HPDE6-E6E7 (cell line): ENCODE results near the gene GJA3.

ENCODE experiments used
- DNase-seq: peaks from one replicate; pipeline ENCODE4 v3.0.0; 2011; ENCODE audit warnings: missing footprints; ENCODE audit errors: extremely low spot score

Gene GJA3

GRCh38 chr13:20160306-20161274, at the start of gene GJA3:
Gene GJA3 (minus strand): TSS chr13:20161052. CDS start chr13:20143288, 17,764 bp downstream.
- no peak for DNase-seq

- DNase-seq: no peak
Observed at GRCh38 chr13:20209948-20210347, 49.1 kb upstream of the GJA3 start.

GRCh38 chr13:20206698-20207235, 45.9 kb upstream of the GJA3 start:
- no peak for DNase-seq

DNA sequence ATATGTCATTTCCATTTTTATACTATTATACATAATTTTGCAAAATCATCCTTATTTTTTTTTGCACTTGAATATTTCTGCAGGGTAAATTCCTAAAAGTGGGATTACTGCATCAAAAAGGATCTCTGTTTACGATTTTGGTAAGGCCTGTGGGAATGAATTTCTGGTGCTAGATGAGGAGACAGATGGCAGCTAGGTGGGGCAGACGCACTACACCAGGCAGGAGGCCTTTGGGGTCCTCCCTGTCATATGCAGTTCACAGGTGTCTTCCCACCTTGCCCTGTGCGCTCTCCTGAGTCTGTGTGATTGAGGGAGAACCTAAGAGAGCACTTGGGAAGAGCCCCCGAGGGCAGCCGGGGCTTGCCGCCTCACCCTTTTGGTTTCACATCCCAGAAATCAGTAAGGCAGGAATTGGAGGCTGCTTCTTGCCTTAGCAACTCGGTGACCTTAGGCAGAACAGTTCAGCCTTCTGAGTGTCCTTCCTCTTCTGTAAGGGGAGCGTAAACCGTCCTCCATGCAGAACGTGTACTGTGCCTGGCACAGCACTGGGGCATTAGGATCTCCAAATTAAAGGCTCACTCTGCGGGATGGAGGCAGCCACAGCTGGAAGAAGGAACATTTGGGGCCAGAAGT, 45.3 kb upstream of the GJA3 start:
- DNase-seq: no peak

GRCh38 chr13:20198781-20199180, 37.9 kb upstream of the GJA3 start:
- no peak for DNase-seq

DNA sequence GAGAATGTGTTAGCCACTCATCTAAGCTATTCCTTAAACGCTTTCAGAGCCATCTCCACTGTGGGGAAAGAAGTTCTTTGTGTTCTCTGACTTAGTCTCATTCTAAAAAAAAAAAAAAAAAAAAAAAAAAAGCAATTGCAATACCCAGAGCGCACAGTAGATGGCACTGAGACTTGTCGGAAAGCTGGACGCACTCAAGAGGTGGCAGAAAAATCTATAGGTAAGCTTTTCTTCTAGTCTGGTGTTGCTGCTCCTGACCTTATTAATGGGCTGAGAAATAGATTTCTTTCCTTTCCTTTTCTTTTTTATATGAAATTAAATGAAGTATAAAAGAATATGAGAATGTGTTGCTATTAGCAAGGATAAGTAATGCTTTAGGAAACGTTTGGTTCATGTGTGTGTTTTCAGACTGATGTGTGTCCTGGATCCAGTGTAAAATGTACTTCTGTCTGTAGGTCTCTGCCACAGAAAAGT, 36.5 kb upstream of the GJA3 start:
- no peak for DNase-seq

DNA sequence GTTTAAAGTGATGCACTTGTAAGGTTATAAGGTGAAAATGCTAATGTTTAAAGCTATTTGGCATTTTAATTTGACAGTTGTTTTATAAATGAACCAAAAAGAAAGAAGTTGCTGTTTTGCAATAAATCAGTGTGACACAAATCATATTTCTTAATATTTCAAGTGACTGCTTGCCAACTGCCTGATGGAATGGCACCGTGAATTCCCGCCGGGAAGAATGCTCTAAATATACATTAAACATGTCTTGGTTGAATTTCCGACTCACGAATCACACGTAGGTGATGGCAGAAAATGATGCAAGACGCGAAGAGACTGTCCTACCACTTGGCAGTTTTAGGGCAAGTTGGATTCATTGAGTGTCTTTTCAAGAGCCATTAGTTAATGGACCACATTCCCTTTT, 34.9 kb upstream of the GJA3 start:
- DNase-seq: no peak

DNA sequence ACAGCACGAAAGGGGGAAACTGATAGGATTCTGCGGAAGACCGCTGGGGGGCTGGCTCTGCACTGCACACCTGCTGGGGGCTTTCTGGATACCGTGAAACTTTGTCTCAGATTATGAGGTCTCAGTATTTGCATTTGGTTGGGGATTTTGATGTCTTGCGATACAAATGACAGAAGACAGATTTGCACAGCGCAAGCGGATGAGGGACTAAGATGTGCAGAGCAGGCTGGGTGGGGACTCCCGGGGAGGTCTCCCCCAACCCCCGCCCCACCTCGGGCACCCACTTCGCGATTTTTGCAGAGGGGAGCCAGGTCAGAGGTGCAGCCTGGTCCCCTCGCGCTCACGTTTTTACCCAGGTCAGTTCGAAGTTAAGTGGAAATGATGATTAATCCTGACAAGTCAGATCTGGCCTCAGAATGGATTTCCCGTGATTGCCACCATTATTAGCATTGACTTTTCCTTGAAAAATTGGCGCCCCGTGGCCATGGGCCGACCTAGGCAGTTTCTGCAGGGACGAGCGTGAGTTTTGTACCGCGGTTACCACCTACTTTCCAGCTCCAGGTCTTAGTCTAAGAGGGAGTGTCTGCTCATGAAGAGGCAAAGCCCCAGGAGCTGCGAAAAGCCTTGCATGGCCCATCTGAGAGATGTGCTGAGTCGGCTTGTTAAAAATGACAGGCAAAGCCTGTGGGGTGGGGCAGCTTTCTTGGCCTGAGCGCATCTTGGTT, 33.2 kb upstream of the GJA3 start:
- no peak for DNase-seq

GRCh38 chr13:20193162-20193906, 32.5 kb upstream of the GJA3 start:
- DNase-seq: no peak

GRCh38 chr13:20192836-20193161, 31.9 kb upstream of the GJA3 start, which contains the start of gene GJB2:
Gene GJB2 (minus strand): TSS chr13:20192938. CDS start chr13:20189581, 3,357 bp downstream.
- DNase-seq: no peak

DNA sequence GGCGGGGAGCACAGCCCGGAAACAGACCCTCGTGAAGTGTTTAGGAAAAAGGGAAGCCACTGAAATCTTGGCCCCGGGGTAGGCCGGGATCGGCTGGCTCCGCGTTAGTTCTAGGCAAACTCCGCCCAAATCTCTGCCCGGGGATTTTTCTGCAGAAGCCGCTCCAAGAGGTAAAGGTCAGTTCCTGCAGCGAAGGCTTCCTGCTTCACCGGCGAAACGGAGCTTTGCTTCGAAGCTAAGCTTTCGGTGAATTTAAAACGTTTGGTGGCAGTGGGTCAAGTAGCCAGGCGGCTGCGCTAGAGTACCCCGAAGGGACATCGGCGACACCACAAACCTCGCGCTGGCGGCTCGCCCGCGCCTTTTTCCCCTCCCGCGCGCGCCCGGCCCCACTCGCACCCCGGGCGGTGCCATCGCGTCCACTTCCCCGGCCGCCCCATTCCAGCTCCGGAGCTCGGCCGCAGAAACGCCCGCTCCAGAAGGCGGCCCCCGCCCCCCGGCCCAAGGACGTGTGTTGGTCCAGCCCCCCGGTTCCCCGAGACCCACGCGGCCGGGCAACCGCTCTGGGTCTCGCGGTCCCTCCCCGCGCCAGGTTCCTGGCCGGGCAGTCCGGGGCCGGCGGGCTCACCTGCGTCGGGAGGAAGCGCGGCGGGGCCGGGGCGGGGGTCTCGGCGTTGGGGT, 31.4 kb upstream of the GJA3 start:
- no peak for DNase-seq

DNA sequence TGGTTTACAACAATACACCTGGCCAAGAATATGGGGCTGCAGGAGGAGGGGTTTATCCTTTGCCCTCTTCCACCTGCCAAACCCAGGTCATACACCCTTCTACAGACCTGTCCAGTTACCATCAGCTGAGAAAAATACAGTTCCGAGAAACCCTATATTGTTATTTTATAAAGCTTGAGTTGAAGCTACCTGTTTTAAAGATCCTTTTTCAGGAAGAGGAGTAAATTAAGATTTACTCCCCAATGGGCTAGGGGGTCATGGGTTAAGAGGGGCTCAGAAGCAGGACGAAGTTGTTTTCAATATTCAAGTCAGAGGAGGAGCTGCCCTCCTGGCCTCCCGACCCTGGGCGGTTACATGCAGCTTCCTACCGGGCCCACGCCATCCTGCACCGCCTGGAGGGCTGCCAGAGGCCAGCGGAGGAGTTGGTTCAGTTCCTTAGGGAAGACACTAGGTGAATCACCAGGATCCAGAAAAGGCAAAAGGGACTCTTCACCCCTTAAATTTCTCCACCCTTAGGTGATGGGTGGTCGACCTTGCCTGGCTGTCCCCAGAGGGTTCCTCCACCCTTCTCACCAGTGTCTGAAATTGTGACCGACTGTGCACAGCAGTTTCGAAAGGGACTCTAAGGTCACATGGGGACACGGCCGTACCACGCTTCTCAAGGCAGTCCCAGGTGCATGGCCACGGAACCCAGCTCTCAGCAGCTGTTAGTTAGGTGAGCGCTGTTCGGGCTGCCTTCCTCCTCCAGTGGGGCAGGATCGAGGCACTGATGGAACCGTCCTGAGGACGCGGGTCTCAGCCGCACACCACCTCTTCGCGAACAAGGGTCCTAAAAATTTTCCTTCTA, 30.7 kb upstream of the GJA3 start:
- no peak for DNase-seq

DNA sequence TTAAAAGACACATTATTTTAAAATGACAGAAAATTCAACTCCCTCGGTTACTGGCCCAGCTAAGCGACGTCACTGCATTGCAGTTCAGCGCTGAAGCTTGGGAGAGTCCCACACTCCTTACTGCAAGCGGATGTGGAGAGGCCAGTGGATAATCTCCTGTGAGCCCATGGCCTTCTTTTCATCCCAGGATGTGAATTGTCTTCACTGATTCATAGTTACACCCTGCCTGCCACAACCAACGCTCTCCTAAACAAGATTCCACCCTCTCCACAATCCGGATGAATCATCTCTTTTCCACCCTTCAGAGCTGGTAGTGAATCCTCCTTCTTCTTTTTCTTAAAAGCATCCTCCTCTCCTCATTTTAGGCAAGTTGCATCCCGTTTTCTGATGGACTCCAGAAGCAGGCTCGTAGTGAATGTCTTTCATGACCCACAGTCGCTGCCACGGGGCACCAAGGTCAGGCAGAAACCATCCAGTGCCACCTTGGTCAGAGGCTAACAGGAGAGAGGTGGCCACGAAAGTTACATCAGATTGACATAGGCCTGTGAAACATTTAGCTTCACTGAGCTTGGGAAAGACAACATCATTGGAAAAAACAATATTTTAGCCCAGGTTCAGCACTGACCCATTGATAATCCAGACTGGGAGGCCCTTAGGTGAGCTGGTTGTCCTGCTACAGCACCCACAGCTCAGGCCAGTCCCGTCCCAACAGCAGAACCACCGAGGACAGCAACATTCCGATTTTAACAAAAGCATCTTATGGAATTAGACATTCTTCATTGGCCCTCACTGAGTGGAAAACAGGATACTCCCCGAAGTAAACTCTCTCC, 29.8 kb upstream of the GJA3 start:
- DNase-seq: no peak

GRCh38 chr13:20190076-20190475, 29.2 kb upstream of the GJA3 start:
- DNase-seq: no peak

GRCh38 chr13:20188667-20189553, 28.1 kb upstream of the GJA3 start:
- no peak for DNase-seq

GRCh38 chr13:20186771-20187170, 25.9 kb upstream of the GJA3 start:
- DNase-seq: no peak

- no peak for DNase-seq
Observed at GRCh38 chr13:20185366-20186056, 24.7 kb upstream of the GJA3 start.
